OCI-LY1 (cell line): ENCODE data around the gene SMOC2.

Experiments
- CTCF ChIP-seq: fragments of 200-600 bp; sonication (generic), shearing (Covaris generic); IDR thresholded peaks from 2 replicates; pipeline ENCODE4 v1.5.1; 2017; ENCODE audit warnings: mild to moderate bottlenecking, antibody characterized with exemption, low read length, moderate library complexity, mixed read lengths
- EZH2 ChIP-seq: fragments of 200-600 bp; sonication (generic), shearing (Covaris generic); IDR thresholded peaks from 2 replicates; pipeline ENCODE4 v1.8.0; 2017; ENCODE audit warnings: borderline replicate concordance, mixed run types, mild to moderate bottlenecking, antibody characterized with exemption, low read length, moderate library complexity, mixed read lengths

- no peak for TF ChIP-seq EZH2
- no peak for TF ChIP-seq CTCF
Measured at GRCh38 chr6:168420084-168420483, 20.9 kb upstream of the SMOC2 start.
